Measurements from ENCODE around the gene ZNF862. TPM values are rescaled to one million over a fixed set of nuclear protein-coding genes. Genes with fewer than 3 reads are reported as not detected.

ZNF862 gene
- total and polyA plus RNA-seq, 9 donors = 11.4 to 29.8 (median 22.7) TPM

DNA sequence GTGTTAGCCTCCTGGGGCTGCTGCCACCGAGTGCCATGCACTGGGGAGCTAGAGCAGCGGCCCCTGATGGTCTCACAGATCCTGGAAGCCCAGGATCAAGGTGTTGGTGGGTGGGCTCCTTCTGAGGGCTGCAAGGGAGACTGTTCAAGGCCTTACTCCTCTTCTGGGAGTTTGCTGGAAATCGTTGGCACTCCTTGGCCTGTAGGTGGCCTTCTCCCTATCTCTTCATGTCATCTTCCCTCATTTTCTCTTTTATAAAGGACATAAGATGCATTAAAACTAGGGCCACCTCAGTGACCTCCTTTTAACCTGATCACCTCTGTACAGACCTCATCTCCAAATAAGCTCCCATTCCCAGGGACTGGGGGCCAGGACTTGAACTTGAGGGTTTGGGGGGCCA, 27.0 kb upstream of the ZNF862 start:
- no peak overlapping the region for H3K27ac ChIP-seq
- H3K36me3 ChIP-seq = no peaks in the 10 kb centered on the region
- H3K4me3 ChIP-seq = no peak overlapping the region
- intact Hi-C loops (cut with DNase I) = no loop called here
- TF ChIP-seq POLR2A (IDR thresholded peaks at IDR 0.05) (no peak), EP300 (IDR thresholded peaks at IDR 0.05) (no peak)
- TF ChIP-seq, protein P1, sequence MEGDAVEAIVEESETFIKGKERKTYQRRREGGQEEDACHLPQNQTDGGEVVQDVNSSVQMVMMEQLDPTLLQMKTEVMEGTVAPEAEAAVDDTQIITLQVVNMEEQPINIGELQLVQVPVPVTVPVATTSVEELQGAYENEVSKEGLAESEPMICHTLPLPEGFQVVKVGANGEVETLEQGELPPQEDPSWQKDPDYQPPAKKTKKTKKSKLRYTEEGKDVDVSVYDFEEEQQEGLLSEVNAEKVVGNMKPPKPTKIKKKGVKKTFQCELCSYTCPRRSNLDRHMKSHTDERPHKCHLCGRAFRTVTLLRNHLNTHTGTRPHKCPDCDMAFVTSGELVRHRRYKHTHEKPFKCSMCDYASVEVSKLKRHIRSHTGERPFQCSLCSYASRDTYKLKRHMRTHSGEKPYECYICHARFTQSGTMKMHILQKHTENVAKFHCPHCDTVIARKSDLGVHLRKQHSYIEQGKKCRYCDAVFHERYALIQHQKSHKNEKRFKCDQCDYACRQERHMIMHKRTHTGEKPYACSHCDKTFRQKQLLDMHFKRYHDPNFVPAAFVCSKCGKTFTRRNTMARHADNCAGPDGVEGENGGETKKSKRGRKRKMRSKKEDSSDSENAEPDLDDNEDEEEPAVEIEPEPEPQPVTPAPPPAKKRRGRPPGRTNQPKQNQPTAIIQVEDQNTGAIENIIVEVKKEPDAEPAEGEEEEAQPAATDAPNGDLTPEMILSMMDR (IDR thresholded peaks at IDR 0.05) = no peak
- H3K27me3 ChIP-seq = no peaks in the 10 kb centered on the region
- 30 to 37% (median 33%) methylated on average over 3 of the region's 3 CpGs for WGBS, 3 donors
- H3K9me3 ChIP-seq = no peaks in the 10 kb centered on the region
- H3K4me1 ChIP-seq (ENCODE audit: insufficient read depth) = no peaks in the 10 kb centered on the region
- DNase-seq = no peak

DNA sequence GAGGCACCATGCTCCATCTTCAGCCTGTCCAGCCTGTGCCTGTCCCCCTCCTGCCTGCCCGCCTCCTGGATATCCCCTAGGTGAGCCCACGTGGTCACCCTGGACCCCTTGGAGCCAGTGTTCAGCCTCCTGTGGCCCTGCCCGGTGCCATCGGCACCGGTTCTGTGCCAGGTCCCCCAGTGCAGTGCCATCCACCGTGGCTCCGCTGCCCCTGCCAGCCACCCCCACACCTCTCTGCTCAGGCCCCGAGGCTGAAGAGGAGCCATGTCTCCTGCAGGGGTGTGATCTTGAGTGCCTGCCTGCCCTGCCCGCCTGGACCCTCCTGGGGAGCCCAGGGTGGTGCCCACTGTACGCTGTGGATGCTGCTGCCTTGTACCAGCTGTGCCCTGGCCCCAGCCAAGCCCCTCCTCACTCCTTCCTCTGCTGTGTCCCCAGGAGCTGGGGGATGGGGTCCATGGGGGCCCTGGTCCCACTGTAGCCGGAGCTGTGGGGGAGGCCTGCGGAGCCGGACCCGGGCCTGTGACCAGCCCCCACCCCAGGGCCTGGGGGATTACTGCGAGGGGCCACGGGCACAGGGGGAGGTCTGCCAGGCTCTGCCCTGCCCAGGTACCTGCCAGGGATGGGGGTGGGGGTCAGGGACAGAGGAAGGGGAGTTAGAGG, 26.2 kb upstream of the ZNF862 start:
- Histone ChIP-seq H3K27me3 (no peaks in the 10 kb centered on the region), H3K9me3 (no peaks in the 10 kb centered on the region), H3K4me1 (ENCODE audit: insufficient read depth) (no peaks in the 10 kb centered on the region), H3K36me3 (no peaks in the 10 kb centered on the region), H3K27ac (no peak overlapping the region), H3K4me3 (no peak overlapping the region)
- TF ChIP-seq EP300 (IDR thresholded peaks at IDR 0.05) (no peak), POLR2A (IDR thresholded peaks at IDR 0.05) (no peak)
- TF ChIP-seq, protein P1 (IDR thresholded peaks at IDR 0.05) = no peak
- intact Hi-C loops (cut with DNase I) = no loop called here
- 77 to 81% (median 79%) methylated on average over 16 of the region's 16 CpGs for WGBS, 3 donors
- no peak for DNase-seq

DNA sequence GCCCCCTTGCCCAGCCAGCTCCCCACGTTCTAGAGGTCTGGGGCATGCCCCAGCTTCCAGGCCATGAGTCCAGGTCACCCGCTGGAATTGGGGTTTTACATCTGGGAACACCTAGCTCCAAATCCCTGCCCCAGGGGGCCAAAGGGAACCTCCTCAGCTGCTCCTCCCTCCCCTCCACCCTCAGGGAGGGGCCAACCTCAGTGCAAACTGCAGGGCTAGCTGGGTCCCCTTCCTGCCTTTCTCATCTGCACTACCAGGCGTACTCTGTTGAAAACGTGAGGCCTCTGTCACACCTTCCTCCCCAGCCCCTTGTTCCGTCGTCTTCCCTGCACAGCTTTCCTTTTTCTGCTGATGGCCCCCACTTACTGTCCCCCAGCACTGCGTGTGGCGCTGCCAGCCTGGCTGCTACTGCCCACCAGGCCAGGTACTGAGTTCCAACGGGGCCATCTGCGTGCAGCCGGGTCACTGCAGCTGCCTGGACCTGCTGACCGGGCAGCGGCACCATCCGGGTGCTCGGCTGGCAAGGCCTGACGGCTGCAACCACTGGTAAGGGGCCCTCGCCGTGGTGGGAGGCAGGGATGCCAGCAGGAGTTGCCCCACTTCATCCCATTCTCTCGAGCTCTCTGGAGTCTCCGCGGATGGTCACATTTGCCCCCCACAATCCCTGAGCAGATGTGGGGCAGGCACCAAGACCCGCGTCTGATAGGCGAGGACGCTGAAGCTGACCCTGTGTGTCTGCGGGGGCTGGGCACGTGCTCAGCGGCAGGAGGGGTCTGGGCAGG, 24.7 kb upstream of the ZNF862 start:
- Histone ChIP-seq H3K27ac (no peak overlapping the region), H3K36me3 (no peaks in the 10 kb centered on the region), H3K4me3 (no peak overlapping the region), H3K4me1 (ENCODE audit: insufficient read depth) (no peaks in the 10 kb centered on the region), H3K27me3 (no peaks in the 10 kb centered on the region), H3K9me3 (no peaks in the 10 kb centered on the region)
- DNase-seq = no peak
- 80 to 83% (median 82%) methylated on average over 25 to 28 of the region's 28 CpGs for WGBS, 3 donors
- no peak for TF ChIP-seq EP300 (IDR thresholded peaks at IDR 0.05)
- TF ChIP-seq POLR2A (IDR thresholded peaks at IDR 0.05) = no peak
- TF ChIP-seq, protein P1 (IDR thresholded peaks at IDR 0.05) = no peak
- intact Hi-C loops (cut with DNase I) = no loop called here

DNA sequence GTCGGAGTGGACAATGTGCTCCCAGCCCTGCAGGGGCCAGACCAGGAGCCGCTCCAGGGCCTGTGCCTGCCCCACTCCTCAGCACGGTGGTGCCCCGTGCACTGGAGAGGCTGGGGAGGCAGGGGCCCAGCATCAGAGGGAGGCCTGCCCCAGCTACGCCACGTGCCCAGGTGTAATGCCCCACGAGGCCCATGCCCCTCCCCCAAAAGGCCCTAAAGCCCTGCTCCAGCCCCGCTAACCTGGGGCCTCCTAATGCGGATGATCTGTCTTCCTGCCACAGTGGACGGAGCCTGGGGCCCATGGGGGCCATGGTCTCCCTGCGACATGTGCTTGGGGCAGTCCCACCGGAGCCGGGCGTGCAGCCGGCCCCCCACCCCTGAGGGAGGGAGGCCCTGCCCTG, 23.7 kb upstream of the ZNF862 start:
- no peaks in the 10 kb centered on the region for H3K4me1 ChIP-seq (ENCODE audit: insufficient read depth)
- TF ChIP-seq EP300 (IDR thresholded peaks at IDR 0.05) (no peak), POLR2A (IDR thresholded peaks at IDR 0.05) (no peak)
- TF ChIP-seq, protein P1 (IDR thresholded peaks at IDR 0.05) = no peak
- no peaks in the 10 kb centered on the region for H3K9me3 ChIP-seq
- no peaks in the 10 kb centered on the region for H3K27me3 ChIP-seq
- no peak overlapping the region for H3K4me3 ChIP-seq
- H3K36me3 ChIP-seq = no peaks in the 10 kb centered on the region
- DNase-seq = no peak
- H3K27ac ChIP-seq = no peak overlapping the region
- WGBS, 3 donors = 51 to 57% (median 54%) methylated on average over 15 of the region's 15 CpGs
- intact Hi-C loops (cut with DNase I) = no loop called here
